ENCODE results near the gene ARPC5L. TPM values are rescaled to one million over a fixed set of nuclear protein-coding genes. Genes with fewer than 3 reads are reported as not detected.

The ARPC5L gene
- total RNA-seq (10 to 100 TPM; 64.7 to 75.4 TPM), polyA plus RNA-seq (ENCODE audit: insufficient read depth, low read depth, low replicate concordance) (111 TPM)
- long read RNA-seq, donor 1, transcript ARPC5L-201 (4 exons, 1,325 nt), result major isoform, 24 of 25 reads
- long read RNA-seq, donor 1, partial matches to known transcripts, result 0 of 25 reads
- long read RNA-seq, donor 1, other reads (novel, unspliced or antisense), result 0 of 25 reads
- long read RNA-seq, donor 2, transcript ARPC5L-201 (4 exons, 1,325 nt), result major isoform, 26 of 29 reads
- long read RNA-seq, donor 2, partial matches to known transcripts, result 0 of 29 reads
- long read RNA-seq, donor 2, other reads (novel, unspliced or antisense), result 0 of 29 reads

DNA sequence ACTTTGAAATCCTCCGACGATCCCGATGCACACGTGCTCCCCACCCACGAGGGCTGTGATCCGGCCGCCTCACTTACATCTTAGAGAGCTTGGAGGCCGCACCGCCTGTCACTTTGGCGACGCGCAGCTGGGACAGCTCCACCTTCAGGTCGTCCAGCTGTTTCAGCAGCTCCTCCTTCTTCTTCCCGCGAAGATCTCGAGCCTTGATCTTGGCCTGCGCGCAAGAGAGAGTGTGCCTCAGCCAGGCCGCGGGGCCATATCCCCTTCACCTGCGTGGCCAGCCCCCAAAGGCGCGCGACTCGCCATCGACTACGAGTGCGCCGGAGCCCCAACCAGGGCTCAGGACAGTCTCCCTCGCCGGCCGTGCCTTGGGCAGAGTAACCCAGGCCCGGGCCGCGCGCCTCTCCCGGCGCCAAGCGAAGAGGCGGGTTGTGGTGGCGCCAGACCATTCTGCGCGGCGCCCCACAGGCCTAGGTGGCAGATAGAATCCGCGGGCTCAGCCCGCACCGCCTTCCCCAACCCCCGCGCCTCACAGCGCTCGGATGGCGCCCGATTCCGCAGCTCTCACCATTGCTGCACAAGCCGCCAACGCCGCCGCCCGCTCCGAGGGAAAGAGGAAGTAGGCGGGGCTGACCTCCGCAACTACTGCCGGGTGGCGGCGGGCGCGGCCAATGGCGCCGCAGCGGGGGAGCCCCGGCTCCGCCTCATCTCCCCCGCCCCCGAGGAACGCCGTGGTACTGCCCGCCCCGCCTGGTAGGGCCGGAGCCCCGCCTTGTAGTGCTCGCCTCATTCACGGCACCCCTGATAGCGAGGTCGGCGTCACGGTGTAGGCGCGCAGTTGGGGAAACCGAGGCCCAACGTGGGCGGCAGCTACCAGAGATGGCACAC lies at the start of gene ARPC5L, which contains the start of gene RPL35:
Gene ARPC5L, plus strand, starts transcription at position 789 of the 888 bp plus-strand sequence. CDS start 7,161 bp downstream, outside the sequence.
Gene RPL35, minus strand, starts transcription at position 616 of the 888 bp plus-strand sequence. Its CDS starts 45 bp downstream, at position 571.
- H3K9me3 ChIP-seq, result no peaks in the 10 kb centered on the region
- peak within 1 kb of the TSS; percentile 66 to 87 for H3K27ac ChIP-seq
- peak; percentile 70 for TF ChIP-seq POLR2A (IDR thresholded peaks at IDR 0.05)
- TF ChIP-seq, protein P1, sequence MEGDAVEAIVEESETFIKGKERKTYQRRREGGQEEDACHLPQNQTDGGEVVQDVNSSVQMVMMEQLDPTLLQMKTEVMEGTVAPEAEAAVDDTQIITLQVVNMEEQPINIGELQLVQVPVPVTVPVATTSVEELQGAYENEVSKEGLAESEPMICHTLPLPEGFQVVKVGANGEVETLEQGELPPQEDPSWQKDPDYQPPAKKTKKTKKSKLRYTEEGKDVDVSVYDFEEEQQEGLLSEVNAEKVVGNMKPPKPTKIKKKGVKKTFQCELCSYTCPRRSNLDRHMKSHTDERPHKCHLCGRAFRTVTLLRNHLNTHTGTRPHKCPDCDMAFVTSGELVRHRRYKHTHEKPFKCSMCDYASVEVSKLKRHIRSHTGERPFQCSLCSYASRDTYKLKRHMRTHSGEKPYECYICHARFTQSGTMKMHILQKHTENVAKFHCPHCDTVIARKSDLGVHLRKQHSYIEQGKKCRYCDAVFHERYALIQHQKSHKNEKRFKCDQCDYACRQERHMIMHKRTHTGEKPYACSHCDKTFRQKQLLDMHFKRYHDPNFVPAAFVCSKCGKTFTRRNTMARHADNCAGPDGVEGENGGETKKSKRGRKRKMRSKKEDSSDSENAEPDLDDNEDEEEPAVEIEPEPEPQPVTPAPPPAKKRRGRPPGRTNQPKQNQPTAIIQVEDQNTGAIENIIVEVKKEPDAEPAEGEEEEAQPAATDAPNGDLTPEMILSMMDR (IDR thresholded peaks at IDR 0.05), result peak in 1 of 3 experiments; percentile 22
- intact Hi-C loops (cut with DNase I; ENCODE audit: low total_unique reads), result loop anchor here (10.0 kb wide), 1 partner anchor 383 kb away; the partner anchor contains the start of gene HSPA5
- H3K4me1 ChIP-seq, result peaks cover 14% of the 10 kb centered on the region
- peak within 1 kb of the TSS; percentile 78 to 89 for H3K4me3 ChIP-seq
- DNase-seq, result peak; percentile 96
- WGBS, 2 donors, result 0 to 1% methylated on average over 8 to 85 of the region's 92 CpGs
- no peaks in the 10 kb centered on the region for H3K36me3 ChIP-seq (ENCODE audit: low read depth, missing control alignments)
- H3K27me3 ChIP-seq, result no peaks in the 10 kb centered on the region

DNA sequence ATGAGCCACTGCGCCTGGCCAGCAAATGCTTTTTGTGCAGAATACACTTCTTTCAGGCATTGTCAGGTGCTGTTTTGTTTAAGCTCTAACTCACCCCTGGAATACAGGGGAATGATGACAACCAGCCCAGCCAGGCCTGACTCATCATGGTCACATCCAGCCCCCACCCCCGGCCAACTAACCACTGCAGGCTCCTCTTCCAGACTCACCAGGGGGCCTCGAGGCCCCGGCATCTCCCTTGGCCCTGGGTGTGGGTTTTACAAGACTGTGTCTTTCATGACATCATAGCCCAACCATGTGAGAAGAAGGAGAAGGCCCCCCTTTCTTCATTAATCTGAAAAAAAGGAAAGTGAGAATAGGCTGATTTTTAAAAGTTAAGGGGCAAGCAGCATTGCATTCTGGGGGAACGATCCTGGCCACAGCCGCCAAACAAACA lies 49.5 kb upstream of the ARPC5L start:
- WGBS, 2 donors, result 86 to 88% methylated on average over 5 to 6 of the region's 6 CpGs
- TF ChIP-seq, protein P1 (IDR thresholded peaks at IDR 0.05), result no peak
- TF ChIP-seq POLR2A (IDR thresholded peaks at IDR 0.05), result no peak
- Histone ChIP-seq H3K4me1 (no peaks in the 10 kb centered on the region), H3K27me3 (no peaks in the 10 kb centered on the region), H3K36me3 (ENCODE audit: low read depth, missing control alignments) (no peaks in the 10 kb centered on the region), H3K27ac (no peak overlapping the region), H3K9me3 (no peaks in the 10 kb centered on the region), H3K4me3 (no peak overlapping the region)
- intact Hi-C loops (cut with DNase I; ENCODE audit: low total_unique reads), result no loop called here
- DNase-seq, result no peak

DNA sequence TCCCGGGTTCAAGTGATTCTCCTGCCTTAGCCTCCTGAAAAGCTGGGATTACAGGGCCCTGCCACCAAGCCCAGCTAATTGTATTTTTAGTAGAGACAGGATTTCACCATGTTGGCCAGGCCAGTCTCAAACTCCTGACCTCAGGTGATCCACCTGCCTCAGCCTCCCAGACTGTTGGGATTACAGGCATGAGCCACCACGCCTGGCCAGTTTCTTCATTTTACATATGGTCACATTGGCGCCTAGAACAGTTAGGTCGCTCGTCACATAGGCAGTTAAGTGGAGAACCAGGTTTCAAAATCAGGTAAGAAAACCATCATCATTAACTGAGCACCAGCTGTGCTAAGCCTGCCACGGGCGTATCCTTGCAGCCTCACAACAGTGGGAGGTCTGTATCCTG lies 48.9 kb upstream of the ARPC5L start:
- TF ChIP-seq, protein P1 (IDR thresholded peaks at IDR 0.05), result no peak
- TF ChIP-seq POLR2A (IDR thresholded peaks at IDR 0.05), result no peak
- intact Hi-C loops (cut with DNase I; ENCODE audit: low total_unique reads), result no loop called here
- no peak for DNase-seq

DNA sequence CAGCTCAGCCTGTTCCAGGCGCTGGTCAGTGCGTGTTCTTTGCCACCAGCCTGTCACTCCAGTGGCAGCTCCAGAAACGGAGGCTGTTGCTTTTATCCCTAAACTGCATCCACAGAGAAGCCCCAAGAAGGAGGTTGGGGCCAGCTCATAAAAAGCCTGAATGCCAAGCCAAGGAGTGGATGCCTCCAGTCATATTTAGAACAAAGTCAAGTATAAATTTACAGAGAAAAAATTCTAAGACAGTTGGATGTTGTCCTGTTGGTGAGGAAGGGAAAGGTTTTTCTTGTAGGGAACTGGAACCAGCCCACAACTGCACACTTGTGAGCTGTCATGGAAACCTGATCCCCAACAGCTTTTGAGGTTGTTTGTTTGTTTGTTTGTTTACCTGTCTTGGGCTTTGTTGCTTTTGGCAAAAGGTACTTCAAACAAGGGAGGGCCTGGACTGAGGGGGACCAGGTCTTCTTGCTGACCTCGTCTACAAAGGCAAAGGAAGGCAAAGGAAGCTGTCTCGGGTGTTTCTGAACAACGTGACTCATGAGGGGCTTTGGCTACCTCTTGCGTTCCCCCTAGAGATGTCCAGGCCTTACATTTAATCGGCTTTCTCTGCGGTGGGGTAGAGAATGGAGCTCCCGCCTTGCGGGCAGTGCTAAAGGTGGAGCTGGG lies 48.3 kb upstream of the ARPC5L start:
- intact Hi-C loops (cut with DNase I; ENCODE audit: low total_unique reads), result no loop called here
- no peak for DNase-seq
- no peaks in the 10 kb centered on the region for H3K4me1 ChIP-seq
- no peak overlapping the region for H3K4me3 ChIP-seq
- H3K9me3 ChIP-seq, result no peaks in the 10 kb centered on the region
- no peaks in the 10 kb centered on the region for H3K36me3 ChIP-seq (ENCODE audit: low read depth, missing control alignments)
- no peaks in the 10 kb centered on the region for H3K27me3 ChIP-seq
- no peak overlapping the region for H3K27ac ChIP-seq
- no peak for TF ChIP-seq POLR2A (IDR thresholded peaks at IDR 0.05)
- 88 to 90% methylated on average over 11 of the region's 11 CpGs for WGBS, 2 donors

More for the DNA sequence above, 48.9 kb upstream of the ARPC5L start:
- Histone ChIP-seq H3K4me3 (no peak overlapping the region), H3K27ac (no peak overlapping the region), H3K9me3 (no peaks in the 10 kb centered on the region), H3K36me3 (ENCODE audit: low read depth, missing control alignments) (no peaks in the 10 kb centered on the region), H3K27me3 (no peaks in the 10 kb centered on the region), H3K4me1 (no peaks in the 10 kb centered on the region)
- WGBS, 2 donors, result 92 to 95% methylated on average over 7 of the region's 7 CpGs

Measured in testis (tissue), 5 donors.